Panc1 (cell line): Measurements from ENCODE around the gene NKD1. TPM values are rescaled to one million over a fixed set of nuclear protein-coding genes. Genes with fewer than 3 reads are reported as not detected.

Experiments used
- ATAC-seq: fragments of 200-7000 bp; cut with Tn5 transposase; 2 replicates; pipeline ENCODE4 v1.9.1; 2020; ENCODE audit warnings: mild to moderate bottlenecking, moderate library complexity
- BruUV-seq: library from RNA; stranded (reverse); fragments of 400-500 nt; replicated peaks from 2 replicates; lab custom pipeline; 2021; lab: Mats Ljungman, UMichigan
- CTCF ChIA-PET: fragments of 300-600 bp; sonication (Branson Sonifier 250); formaldehyde crosslinking; loops from one replicate; lab custom pipeline; 2022; ENCODE audit warnings: antibody characterized with exemption; lab: Charles Lee
- POLR2A ChIA-PET: fragments of 300-600 bp; sonication (Branson Sonifier 250); formaldehyde crosslinking; loops from one replicate; lab custom pipeline; 2022; ENCODE audit warnings: antibody characterized with exemption; lab: Charles Lee
- DNase-seq: peaks from one replicate; pipeline ENCODE4 v3.0.0-alpha.2; 2010; ENCODE audit warnings: low read depth, low spot score
- H3K27ac ChIP-seq: 2 replicates; pipeline ENCODE4 v1.5.1; 2011; ENCODE audit warnings: mild to moderate bottlenecking, low read length, inconsistent platforms
- H3K27me3 ChIP-seq: fragments of 200-500 bp; sonication (Bioruptor generic); 2 replicates; pipeline ENCODE4 v1.6.0; 2014; ENCODE audit warnings: low read length, inconsistent platforms; ENCODE audit not compliant: control insufficient read depth, insufficient read depth
- H3K36me3 ChIP-seq: fragments of 200-500 bp; sonication (Bioruptor generic); 2 replicates; pipeline ENCODE4 v1.5.1; 2014; ENCODE audit warnings: inconsistent platforms, mild to moderate bottlenecking, low read length, moderate library complexity; ENCODE audit not compliant: control insufficient read depth, insufficient read depth
- H3K4me1 ChIP-seq: 2 replicates; pipeline ENCODE4 v1.5.1; 2011; ENCODE audit warnings: inconsistent platforms, mild to moderate bottlenecking, low read length, moderate library complexity; ENCODE audit not compliant: control insufficient read depth, insufficient read depth
- H3K4me3 ChIP-seq, 2 experiments: 2 replicates each; pipeline ENCODE4 v1.5.1; 2011 to 2012; ENCODE audit warnings: low read depth in 2 of 2, low read length in 2 of 2, mild to moderate bottlenecking in 2 of 2, inconsistent platforms in 1 of 2, moderate library complexity in 1 of 2
- H3K9me3 ChIP-seq: fragments of 200-500 bp; sonication (Bioruptor generic); 2 replicates; pipeline ENCODE4 v1.5.1; 2014; ENCODE audit warnings: low read depth, mild to moderate bottlenecking, inconsistent platforms, low read length, moderate library complexity; ENCODE audit not compliant: control insufficient read depth, insufficient read depth
- CTCF ChIP-seq: fragments of 450-650 bp; IDR thresholded peaks from 2 replicates; pipeline ENCODE4 v1.5.1; 2017; ENCODE audit warnings: mild to moderate bottlenecking
- POLR2AphosphoS5 ChIP-seq: IDR thresholded peaks from 2 replicates; pipeline ENCODE4 v1.6.1; 2012; ENCODE audit warnings: mild to moderate bottlenecking, low read depth, low read length, moderate library complexity
- REST ChIP-seq, 2 experiments: IDR thresholded peaks; 2 replicates each; pipeline ENCODE4 v1.6.1; 2011 to 2012; ENCODE audit warnings: low read depth in 2 of 2, control low read depth in 1 of 2, low read length in 1 of 2, mild to moderate bottlenecking in 1 of 2, moderate library complexity in 1 of 2; ENCODE audit not compliant: insufficient read depth in 1 of 2
- SIN3A ChIP-seq: IDR thresholded peaks from 2 replicates; pipeline ENCODE4 v1.6.1; 2012; ENCODE audit warnings: low read depth, mild to moderate bottlenecking, low read length, moderate library complexity, borderline replicate concordance; ENCODE audit not compliant: insufficient read depth
- TCF7L2 ChIP-seq: IDR thresholded peaks from 2 replicates; pipeline ENCODE4 v1.6.1; 2011; ENCODE audit warnings: mild to moderate bottlenecking, low read depth, low read length, inconsistent platforms
- in situ Hi-C: cut with HindIII; loops from 2 replicates; pipeline ENCODE4 v1.10.0; 2016; ENCODE audit warnings: low sequenced_read_pairs, low pct_unique_long_range_greater_than_20kb
- intact Hi-C: fragments of 100-400 bp; cut with micrococcal nuclease; formaldehyde crosslinking; loops from one replicate; pipeline ENCODE4 v1.10.0; 2022; ENCODE audit not compliant: unreplicated experiment
- total RNA-seq: library from RNA; stranded (reverse); gene quantifications from one replicate; pipeline ENCODE4 v1.2.1, GENCODE V29; 2021; ENCODE audit not compliant: unreplicated experiment

The NKD1 gene
- total RNA-seq, 1 experiment from 2014 or later = 0.18 TPM

- ATAC-seq = no peak
- no peak for DNase-seq
- POLR2A ChIA-PET = no interaction called here
- no peaks in the 10 kb centered on the region for H3K36me3 ChIP-seq
- H3K4me3 ChIP-seq = no peak overlapping the region
- H3K4me1 ChIP-seq = no peaks in the 10 kb centered on the region
- TF ChIP-seq TCF7L2 (no peak), SIN3A (no peak), CTCF (no peak), POLR2AphosphoS5 (no peak)
- intact Hi-C loops (no loop called here), in situ Hi-C loops (no loop called here)
- CTCF ChIA-PET = no interaction called here
- no peaks in the 10 kb centered on the region for H3K9me3 ChIP-seq
- no TSS peak for BruUV-seq
- no peaks in the 10 kb centered on the region for H3K27me3 ChIP-seq
- no peak overlapping the region for H3K27ac ChIP-seq
These were observed 20.1 kb downstream of the NKD1 start for GRCh38 chr16:50568187-50568815.

DNA sequence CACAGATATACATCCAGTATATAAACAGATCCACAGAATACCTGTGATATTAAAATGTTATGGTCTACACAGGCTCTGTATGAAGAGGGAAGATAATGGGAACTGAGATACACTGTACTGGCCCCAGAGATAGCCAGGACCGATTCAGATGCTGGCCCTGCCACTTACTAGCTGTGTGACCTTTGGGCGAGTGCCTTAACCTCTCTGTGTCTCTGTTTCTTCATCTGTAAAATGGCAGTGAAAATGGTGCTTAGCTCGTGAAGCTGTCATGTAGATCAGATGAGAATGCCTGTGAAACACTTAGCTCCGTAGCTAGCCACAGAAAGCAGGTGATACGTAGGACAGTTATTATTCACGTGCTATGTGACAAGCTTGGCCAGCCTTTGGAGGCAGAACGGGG, 22.2 kb downstream of the NKD1 start:
- intact Hi-C loops (no loop called here), in situ Hi-C loops (no loop called here)
- Histone ChIP-seq H3K4me1 (no peaks in the 10 kb centered on the region), H3K4me3 (no peak overlapping the region), H3K36me3 (no peaks in the 10 kb centered on the region), H3K27ac (no peak overlapping the region), H3K9me3 (no peaks in the 10 kb centered on the region), H3K27me3 (no peaks in the 10 kb centered on the region)
- no peak for DNase-seq
- POLR2A ChIA-PET = no interaction called here
- no TSS peak for BruUV-seq
- no peak for TF ChIP-seq SIN3A
- no peak for TF ChIP-seq TCF7L2
- TF ChIP-seq REST (IDR thresholded peaks at IDR 0.05; ENCODE audit: insufficient read depth in 1 of 2, low read depth in 2 of 2, low read length in 1 of 2) = no peak
- TF ChIP-seq POLR2AphosphoS5 = no peak
- TF ChIP-seq CTCF = no peak
- CTCF ChIA-PET = no interaction called here
- ATAC-seq = no peak
